WTC11 (cell line): ENCODE measurements around the gene SPOCK2. TPM values are rescaled to one million over a fixed set of nuclear protein-coding genes. Genes with fewer than 3 reads are reported as not detected.

Experiments
- ATAC-seq: fragments of 200-7000 bp; cut with Tn5 transposase; 2 replicates; pipeline ENCODE4 v1.10.0; 2021; ENCODE audit warnings: mild to moderate bottlenecking, moderate library complexity
- CTCF ChIA-PET: fragments of 300-600 bp; sonication (Branson Sonifier 250); formaldehyde crosslinking; loops from one replicate; lab custom pipeline; 2021; ENCODE audit warnings: antibody characterized with exemption; lab: Charles Lee
- POLR2A ChIA-PET: fragments of 350-600 bp; sonication (Branson Sonifier 250); formaldehyde crosslinking; loops from one replicate; lab custom pipeline; 2021; ENCODE audit warnings: antibody characterized with exemption; lab: Charles Lee
- DNase-seq: peaks from one replicate; pipeline ENCODE4 v3.0.0; 2021; ENCODE audit warnings: low spot score
- H3K27ac Mint-ChIP-seq: 2 replicates; pipeline ENCODE4 v1.8.0; 2021; ENCODE audit warnings: mixed read lengths
- H3K27me3 Mint-ChIP-seq: 2 replicates; pipeline ENCODE4 v1.8.0; 2021; ENCODE audit warnings: low read depth, mild to moderate bottlenecking, moderate library complexity, mixed read lengths
- H3K36me3 Mint-ChIP-seq: 2 replicates; pipeline ENCODE4 v1.8.0; 2021; ENCODE audit warnings: mixed read lengths
- H3K4me1 Mint-ChIP-seq: 2 replicates; pipeline ENCODE4 v1.8.0; 2022; ENCODE audit warnings: mixed read lengths
- H3K4me3 Mint-ChIP-seq: 2 replicates; pipeline ENCODE4 v1.8.0; 2021; ENCODE audit warnings: mild to moderate bottlenecking, moderate library complexity, mixed read lengths
- H3K9me3 Mint-ChIP-seq: 2 replicates; pipeline ENCODE4 v1.8.0; 2021; ENCODE audit warnings: mixed read lengths
- ARID4B ChIP-seq: sonication (generic); formaldehyde crosslinking; IDR thresholded peaks from 2 replicates; pipeline ENCODE4 v1.8.0; 2023; ENCODE audit warnings: missing genetic modification reagents, mild to moderate bottlenecking, borderline replicate concordance
- E2F4 ChIP-seq: sonication (generic); formaldehyde crosslinking; IDR thresholded peaks from 2 replicates; pipeline ENCODE4 v1.8.1; 2022; ENCODE audit warnings: low read depth, mild to moderate bottlenecking, moderate library complexity, missing genetic modification reagents, borderline replicate concordance
- E2F5 ChIP-seq: sonication (generic); formaldehyde crosslinking; IDR thresholded peaks from 2 replicates; pipeline ENCODE4 v1.8.1; 2022; ENCODE audit warnings: mild to moderate bottlenecking, moderate library complexity, missing genetic modification reagents
- GRHL2 ChIP-seq: fragments of 250-450 bp; sonication (Bioruptor Pico); IDR thresholded peaks from 2 replicates; pipeline ENCODE4 v1.8.0; 2022; ENCODE audit warnings: mild to moderate bottlenecking, moderate library complexity; ENCODE audit not compliant: insufficient replicate concordance, severe bottlenecking
- HMGXB4 ChIP-seq: sonication (generic); formaldehyde crosslinking; IDR thresholded peaks from 2 replicates; pipeline ENCODE4 v1.8.1; 2023; ENCODE audit warnings: mild to moderate bottlenecking, moderate library complexity, missing genetic modification reagents
- KAT7 ChIP-seq: sonication (generic); formaldehyde crosslinking; IDR thresholded peaks from 2 replicates; pipeline ENCODE4 v1.8.1; 2023; ENCODE audit warnings: missing genetic modification reagents, mild to moderate bottlenecking, borderline replicate concordance
- MAX ChIP-seq: sonication (generic); formaldehyde crosslinking; IDR thresholded peaks from 2 replicates; pipeline ENCODE4 v1.8.0; 2022; ENCODE audit warnings: mild to moderate bottlenecking, missing genetic modification reagents
- TEAD4 ChIP-seq: sonication (generic); formaldehyde crosslinking; IDR thresholded peaks from 2 replicates; pipeline ENCODE4 v1.8.0; 2022; ENCODE audit warnings: mild to moderate bottlenecking, missing genetic modification reagents
- USF1 ChIP-seq: sonication (generic); formaldehyde crosslinking; IDR thresholded peaks from 2 replicates; pipeline ENCODE4 v1.8.0; 2022; ENCODE audit warnings: mild to moderate bottlenecking, missing genetic modification reagents
- USF2 ChIP-seq: sonication (generic); formaldehyde crosslinking; IDR thresholded peaks from 2 replicates; pipeline ENCODE4 v1.8.1; 2023; ENCODE audit warnings: mild to moderate bottlenecking, missing genetic modification reagents, moderate library complexity
- ZNF138 ChIP-seq: sonication (generic); formaldehyde crosslinking; conservative IDR thresholded peaks from 2 replicates; pipeline ENCODE4 v1.8.1; 2022; ENCODE audit warnings: mild to moderate bottlenecking, moderate library complexity, missing genetic modification reagents
- ZNF281 ChIP-seq: sonication (generic); formaldehyde crosslinking; IDR thresholded peaks from 2 replicates; pipeline ENCODE4 v1.8.0; 2023; ENCODE audit warnings: mild to moderate bottlenecking, missing genetic modification reagents
- ZNF423 ChIP-seq: fragments of 250-450 bp; sonication (Bioruptor Pico); IDR thresholded peaks from 2 replicates; pipeline ENCODE4 v2.1.2; 2022; ENCODE audit warnings: mild to moderate bottlenecking, moderate library complexity
- ZNF671 ChIP-seq: fragments of 250-450 bp; sonication (Bioruptor Pico); IDR thresholded peaks from 2 replicates; pipeline ENCODE4 v1.8.0; 2021; ENCODE audit warnings: mild to moderate bottlenecking
- total RNA-seq: library from RNA; stranded (reverse); gene quantifications from 3 replicates; pipeline ENCODE4 v1.2.3, GENCODE V29; 2021

SPOCK2 gene
- total RNA-seq, 1 experiment from 2014 or later: 4.7 TPM

GRCh38 chr10:72061930-72062329 is 26.4 kb downstream of the SPOCK2 start:
- POLR2A ChIA-PET: no interaction called here
- DNase-seq: no peak
- H3K36me3 Mint-ChIP-seq: no peaks in the 10 kb centered on the region
- no peaks in the 10 kb centered on the region for H3K27me3 Mint-ChIP-seq
- H3K4me1 Mint-ChIP-seq: peaks cover 14% of the 10 kb centered on the region
- no peak for TF ChIP-seq GRHL2 (CRISPR knock-in tag)
- TF ChIP-seq TEAD4 (CRISPR knock-in tag): no peak
- TF ChIP-seq E2F4 (CRISPR knock-in tag): no peak
- no peak for TF ChIP-seq ZNF671 (CRISPR knock-in tag)
- no peak for TF ChIP-seq ZNF138 (CRISPR knock-in tag)
- TF ChIP-seq E2F5: no peak
- no peak for TF ChIP-seq ARID4B (CRISPR knock-in tag)
- no peak for TF ChIP-seq ZNF281
- TF ChIP-seq MAX (CRISPR knock-in tag): no peak
- TF ChIP-seq ZNF423 (CRISPR knock-in tag): no peak
- no peak for TF ChIP-seq HMGXB4
- TF ChIP-seq USF2 (CRISPR knock-in tag): no peak
- TF ChIP-seq USF1: no peak
- TF ChIP-seq KAT7 (CRISPR knock-in tag): no peak
- H3K9me3 Mint-ChIP-seq: no peaks in the 10 kb centered on the region
- ATAC-seq: no peak
- no peak overlapping the region for H3K4me3 Mint-ChIP-seq
- CTCF ChIA-PET: interaction anchor here (0.8 to 5.4 kb wide), 7 partner anchors 8 to 266 kb away, joined by 3 to 75 read pairs (median 6); no protein-coding TSS in a partner anchor
- H3K27ac Mint-ChIP-seq: no peak overlapping the region
